Neural progenitor cell (in vitro differentiated cells): ENCODE measurements around the gene ZNF441. TPM values are rescaled to one million over a fixed set of nuclear protein-coding genes. Genes with fewer than 3 reads are reported as not detected.

Experiments used
- DNase-seq: peaks from one replicate; pipeline ENCODE4 v3.0.0-alpha.2; 2016; ENCODE audit warnings: low spot score
- H2AFZ ChIP-seq: fragments of 200-600 bp; sonication (generic); replicated peaks from 2 replicates; pipeline ENCODE4 v1.6.1; 2016; ENCODE audit warnings: antibody characterized with exemption
- H3F3A ChIP-seq: fragments of 200-600 bp; sonication (generic); 2 replicates; pipeline ENCODE4 v1.6.1; 2016; ENCODE audit warnings: antibody characterized with exemption, low read depth
- H3K27ac ChIP-seq: fragments of 200-600 bp; sonication (generic); 2 replicates; pipeline ENCODE4 v1.5.1; 2016; ENCODE audit warnings: mild to moderate bottlenecking
- H3K27me3 ChIP-seq: fragments of 200-600 bp; sonication (generic); 2 replicates; pipeline ENCODE4 v1.6.1; 2016; ENCODE audit warnings: mild to moderate bottlenecking, moderate library complexity
- H3K36me3 ChIP-seq: fragments of 200-600 bp; sonication (generic); 2 replicates; pipeline ENCODE4 v1.5.1; 2016
- H3K4me1 ChIP-seq: fragments of 200-600 bp; sonication (generic); 2 replicates; pipeline ENCODE4 v1.6.1; 2016; ENCODE audit warnings: mixed run types
- H3K4me2 ChIP-seq: fragments of 200-600 bp; sonication (generic); 2 replicates; pipeline ENCODE4 v1.6.1; 2016
- H3K4me3 ChIP-seq: fragments of 200-600 bp; sonication (generic); 2 replicates; pipeline ENCODE4 v1.5.1; 2016
- H3K79me2 ChIP-seq: fragments of 200-600 bp; sonication (generic); 2 replicates; pipeline ENCODE4 v1.6.1; 2016; ENCODE audit warnings: low read depth
- H3K9ac ChIP-seq: fragments of 200-600 bp; sonication (generic); 2 replicates; pipeline ENCODE4 v1.6.1; 2016
- H3K9me3 ChIP-seq: fragments of 200-600 bp; sonication (generic); 2 replicates; pipeline ENCODE4 v1.5.1; 2016; ENCODE audit warnings: low read depth
- H4K20me1 ChIP-seq: fragments of 200-600 bp; sonication (generic); 2 replicates; pipeline ENCODE4 v1.6.1; 2016; ENCODE audit warnings: low read depth
- H3K27ac Mint-ChIP-seq: 3 replicates; pipeline ENCODE4 v1.8.0; 2021; ENCODE audit warnings: mixed read lengths
- H3K27me3 Mint-ChIP-seq: 2 replicates; pipeline ENCODE4 v1.8.0; 2022; ENCODE audit warnings: low read depth, mild to moderate bottlenecking, inconsistent platforms, moderate library complexity, mixed read lengths; ENCODE audit not compliant: insufficient read depth
- H3K36me3 Mint-ChIP-seq: 3 replicates; pipeline ENCODE4 v1.8.0; 2021; ENCODE audit warnings: mixed read lengths
- H3K4me1 Mint-ChIP-seq: 3 replicates; pipeline ENCODE4 v1.8.0; 2021; ENCODE audit warnings: mixed read lengths
- H3K4me3 Mint-ChIP-seq: 3 replicates; pipeline ENCODE4 v1.8.0; 2021; ENCODE audit warnings: mild to moderate bottlenecking, moderate library complexity, mixed read lengths
- H3K9me3 Mint-ChIP-seq: 3 replicates; pipeline ENCODE4 v1.8.0; 2020; ENCODE audit warnings: mixed read lengths
- CTCF ChIP-seq: fragments of 200-600 bp; sonication (generic); IDR thresholded peaks from 2 replicates; pipeline ENCODE4 v1.5.1; 2017; ENCODE audit warnings: antibody characterized with exemption, mild to moderate bottlenecking
- EZH2 ChIP-seq: fragments of 200-600 bp; sonication (generic); IDR thresholded peaks from 2 replicates; pipeline ENCODE4 v1.6.1; 2017; ENCODE audit warnings: antibody characterized with exemption, mild to moderate bottlenecking, moderate library complexity
- EZH2phosphoT487 ChIP-seq: fragments of 200-600 bp; sonication (generic); IDR thresholded peaks from 2 replicates; pipeline ENCODE4 v1.6.1; 2017; ENCODE audit warnings: antibody characterized with exemption
- total RNA-seq: library from RNA; depleted of rRNA; stranded (reverse); fragments of >200 nt; gene quantifications from 2 replicates; pipeline ENCODE4 v1.2.3, GENCODE V29; 2015; ENCODE audit warnings: low replicate concordance

ZNF441 gene
- total RNA-seq, 1 donor from 2014 or later = 7.3 TPM

- H3K4me1 ChIP-seq = no peaks in the 10 kb centered on the region
- no peaks in the 10 kb centered on the region for H3K9me3 ChIP-seq
- no peak overlapping the region for H3K4me2 ChIP-seq
- H3K4me3 Mint-ChIP-seq = no peak overlapping the region
- H3K4me3 ChIP-seq = no peak overlapping the region
- H3K27ac ChIP-seq = no peak overlapping the region
- no peaks in the 10 kb centered on the region for H3K27me3 Mint-ChIP-seq
- peaks cover 2% of the 10 kb centered on the region for H3K36me3 Mint-ChIP-seq
- no peaks in the 10 kb centered on the region for H3K36me3 ChIP-seq
- no peak overlapping the region for H3K9ac ChIP-seq
- DNase-seq = no peak
- no peak overlapping the region for H3K27ac Mint-ChIP-seq
- H3K27me3 ChIP-seq = peaks cover 46% of the 10 kb centered on the region
- peaks cover 10% of the 10 kb centered on the region for H3K4me1 Mint-ChIP-seq
- H3K9me3 Mint-ChIP-seq = peaks cover 10% of the 10 kb centered on the region
- TF ChIP-seq CTCF = no peak
- no peak for TF ChIP-seq EZH2phosphoT487
- no peak for TF ChIP-seq EZH2
- no peak overlapping the region for H2AFZ ChIP-seq
- no peaks in the 10 kb centered on the region for H3F3A ChIP-seq
- H4K20me1 ChIP-seq = no peaks in the 10 kb centered on the region
- no peaks in the 10 kb centered on the region for H3K79me2 ChIP-seq
Observed at GRCh38 chr19:11763611-11764010, 3.2 kb upstream of the ZNF441 start.

GRCh38 chr19:11767633-11768133, 883 bp downstream of the ZNF441 start:
- H4K20me1 ChIP-seq = no peaks in the 10 kb centered on the region
- H3K27ac ChIP-seq = no peak overlapping the region
- no peak for TF ChIP-seq CTCF
- TF ChIP-seq EZH2 = no peak
- TF ChIP-seq EZH2phosphoT487 = no peak
- Mint-ChIP-seq H3K27ac (peak overlapping the region; percentile 72), H3K4me3 (peak overlapping the region; percentile 98), H3K9me3 (peaks cover 35% of the 10 kb centered on the region), H3K36me3 (peaks cover 15% of the 10 kb centered on the region), H3K4me1 (peaks cover 10% of the 10 kb centered on the region), H3K27me3 (no peaks in the 10 kb centered on the region)
- no peaks in the 10 kb centered on the region for H3K4me1 ChIP-seq
- peak overlapping the region; percentile 95 for H2AFZ ChIP-seq
- H3K9me3 ChIP-seq = peaks cover 3% of the 10 kb centered on the region
- H3K79me2 ChIP-seq = no peaks in the 10 kb centered on the region
- no peaks in the 10 kb centered on the region for H3F3A ChIP-seq
- H3K9ac ChIP-seq = peak overlapping the region; percentile 16
- peak overlapping the region; percentile 69 for H3K4me3 ChIP-seq
- no peaks in the 10 kb centered on the region for H3K36me3 ChIP-seq
- DNase-seq = peak; percentile 43
- H3K27me3 ChIP-seq = peaks cover 52% of the 10 kb centered on the region
- H3K4me2 ChIP-seq = peak overlapping the region; percentile 72

GRCh38 chr19:11769995-11770394, 3.2 kb downstream of the ZNF441 start:
- no peaks in the 10 kb centered on the region for H3K27me3 Mint-ChIP-seq

More at GRCh38 chr19:11769995-11770394, 3.2 kb downstream of the ZNF441 start:
- peaks cover 31% of the 10 kb centered on the region for H3K27me3 ChIP-seq
- no peaks in the 10 kb centered on the region for H4K20me1 ChIP-seq
- Mint-ChIP-seq H3K9me3 (peaks cover 56% of the 10 kb centered on the region), H3K4me1 (peaks cover 10% of the 10 kb centered on the region), H3K36me3 (peaks cover 19% of the 10 kb centered on the region), H3K27ac (no peak overlapping the region), H3K4me3 (no peak overlapping the region)
- H3K79me2 ChIP-seq = no peaks in the 10 kb centered on the region
- no peaks in the 10 kb centered on the region for H3K4me1 ChIP-seq
- H3K4me3 ChIP-seq = no peak overlapping the region
- H3K36me3 ChIP-seq = no peaks in the 10 kb centered on the region
- H3F3A ChIP-seq = no peaks in the 10 kb centered on the region
- H3K9ac ChIP-seq = no peak overlapping the region
- H3K27ac ChIP-seq = no peak overlapping the region
- DNase-seq = no peak
- peaks cover 3% of the 10 kb centered on the region for H3K9me3 ChIP-seq
- H3K4me2 ChIP-seq = no peak overlapping the region
- H2AFZ ChIP-seq = no peak overlapping the region
- TF ChIP-seq EZH2 (no peak), EZH2phosphoT487 (no peak), CTCF (no peak)
